Subcutaneous adipose tissue (tissue), 4 donors: ENCODE results near the gene RAET1G. TPM values are rescaled to one million over a fixed set of nuclear protein-coding genes. Genes with fewer than 3 reads are reported as not detected.

Source experiments
- total RNA-seq, 4 donors: library from RNA; depleted of rRNA; stranded (reverse); fragments of >200 nt; gene quantifications; one replicate each; pipeline ENCODE4 v1.1.0, GENCODE V29; 2016
- TF ChIP-seq, protein P1 (sequence below): fragments of 450-650 bp; IDR thresholded peaks from one replicate; pipeline ENCODE4 v1.5.1; 2016; ENCODE audit warnings: low read depth, mild to moderate bottlenecking, control low read depth, antibody characterized with exemption, moderate library complexity

The RAET1G gene
- total RNA-seq, 4 donors from 2014 or later = 0.82 TPM; not detected in 3

DNA sequence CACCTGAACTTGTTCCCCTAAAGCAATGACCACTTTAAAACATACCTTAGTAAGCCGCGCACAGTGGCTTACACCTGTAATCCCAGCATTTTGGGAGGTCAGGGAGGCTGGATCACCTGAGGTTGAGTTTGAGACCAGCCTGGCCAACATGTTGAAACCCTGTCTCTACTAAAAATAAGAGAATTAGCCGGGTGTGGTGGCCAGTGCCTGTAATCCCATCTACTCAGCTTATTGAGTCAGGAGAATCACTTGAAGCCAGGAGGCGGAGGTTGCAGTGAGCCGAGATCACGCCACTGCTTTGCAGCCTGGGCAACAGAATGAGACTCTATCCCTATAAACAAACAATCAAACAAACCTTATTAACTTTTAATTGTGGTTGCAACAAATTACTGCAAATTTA is 23.4 kb downstream of the RAET1G start:
- TF ChIP-seq, protein P1, sequence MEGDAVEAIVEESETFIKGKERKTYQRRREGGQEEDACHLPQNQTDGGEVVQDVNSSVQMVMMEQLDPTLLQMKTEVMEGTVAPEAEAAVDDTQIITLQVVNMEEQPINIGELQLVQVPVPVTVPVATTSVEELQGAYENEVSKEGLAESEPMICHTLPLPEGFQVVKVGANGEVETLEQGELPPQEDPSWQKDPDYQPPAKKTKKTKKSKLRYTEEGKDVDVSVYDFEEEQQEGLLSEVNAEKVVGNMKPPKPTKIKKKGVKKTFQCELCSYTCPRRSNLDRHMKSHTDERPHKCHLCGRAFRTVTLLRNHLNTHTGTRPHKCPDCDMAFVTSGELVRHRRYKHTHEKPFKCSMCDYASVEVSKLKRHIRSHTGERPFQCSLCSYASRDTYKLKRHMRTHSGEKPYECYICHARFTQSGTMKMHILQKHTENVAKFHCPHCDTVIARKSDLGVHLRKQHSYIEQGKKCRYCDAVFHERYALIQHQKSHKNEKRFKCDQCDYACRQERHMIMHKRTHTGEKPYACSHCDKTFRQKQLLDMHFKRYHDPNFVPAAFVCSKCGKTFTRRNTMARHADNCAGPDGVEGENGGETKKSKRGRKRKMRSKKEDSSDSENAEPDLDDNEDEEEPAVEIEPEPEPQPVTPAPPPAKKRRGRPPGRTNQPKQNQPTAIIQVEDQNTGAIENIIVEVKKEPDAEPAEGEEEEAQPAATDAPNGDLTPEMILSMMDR = no peak

DNA sequence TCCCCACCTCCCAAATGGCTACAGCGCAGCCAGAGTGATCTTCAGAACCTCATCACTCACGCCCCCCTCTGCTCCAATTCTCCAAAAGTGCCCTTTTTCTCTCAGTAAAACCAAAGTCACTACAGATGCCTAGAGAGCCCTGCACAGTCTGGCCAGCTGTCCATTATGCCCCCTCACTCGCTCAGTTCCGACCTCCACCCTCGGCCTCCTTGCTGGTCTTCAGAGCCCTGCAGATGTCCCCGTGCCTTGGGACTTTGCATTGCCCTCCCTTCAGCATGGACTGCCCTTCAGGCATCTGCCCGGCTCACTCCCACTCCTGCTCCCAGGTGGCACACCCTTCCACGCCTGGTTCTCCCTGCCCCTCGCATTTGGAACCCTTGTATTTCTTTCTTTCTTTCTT is 24.0 kb downstream of the RAET1G start:
- TF ChIP-seq, protein P1 = no peak

DNA sequence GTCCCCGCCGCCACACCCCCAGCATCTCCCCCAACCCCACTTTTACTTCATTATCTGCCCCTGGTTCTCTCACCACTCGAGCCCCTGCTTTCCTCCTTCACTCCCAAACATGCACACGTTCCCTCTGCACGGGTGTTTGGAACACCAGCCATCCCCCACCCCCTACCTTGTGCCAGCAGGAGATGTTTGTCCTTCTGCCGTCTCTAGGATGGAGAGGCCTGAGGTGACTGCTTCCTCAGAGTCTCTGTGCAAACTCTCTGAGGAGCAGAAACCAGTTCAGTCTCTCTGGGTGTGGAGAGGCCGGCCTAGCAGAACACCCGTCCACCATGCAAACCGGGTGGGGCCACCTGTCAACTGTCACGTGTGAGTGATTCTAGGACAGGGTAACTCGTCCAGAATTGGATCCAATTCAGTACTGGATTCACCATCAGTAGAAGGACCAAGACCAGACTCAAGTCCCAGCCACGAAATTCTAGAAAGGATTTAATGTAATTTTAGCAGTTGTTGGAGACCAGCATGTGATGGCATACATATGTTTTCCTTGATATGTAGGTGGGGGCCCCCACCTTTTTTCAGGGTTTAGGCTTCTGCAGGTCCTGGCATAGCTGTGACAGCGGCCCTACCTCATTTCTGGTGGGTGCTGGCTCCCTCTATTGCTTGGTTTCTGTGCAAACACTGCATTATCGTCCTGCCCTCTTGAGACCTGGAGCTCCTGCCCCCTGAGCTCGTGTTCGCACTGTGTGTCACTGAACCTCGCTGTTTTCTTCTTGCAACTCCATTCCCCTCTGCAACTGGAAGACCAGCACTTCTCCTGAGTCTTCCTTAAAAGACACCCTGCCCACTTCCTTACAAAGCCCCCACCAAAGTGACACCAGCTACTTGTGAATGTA is 24.8 kb downstream of the RAET1G start, which contains the start of gene RAET1E:
Gene RAET1E, minus strand, starts transcription at position 259 of the 890 bp plus-strand sequence. CDS start 7,212 bp downstream, outside the sequence.
- TF ChIP-seq, protein P1 = no peak

DNA sequence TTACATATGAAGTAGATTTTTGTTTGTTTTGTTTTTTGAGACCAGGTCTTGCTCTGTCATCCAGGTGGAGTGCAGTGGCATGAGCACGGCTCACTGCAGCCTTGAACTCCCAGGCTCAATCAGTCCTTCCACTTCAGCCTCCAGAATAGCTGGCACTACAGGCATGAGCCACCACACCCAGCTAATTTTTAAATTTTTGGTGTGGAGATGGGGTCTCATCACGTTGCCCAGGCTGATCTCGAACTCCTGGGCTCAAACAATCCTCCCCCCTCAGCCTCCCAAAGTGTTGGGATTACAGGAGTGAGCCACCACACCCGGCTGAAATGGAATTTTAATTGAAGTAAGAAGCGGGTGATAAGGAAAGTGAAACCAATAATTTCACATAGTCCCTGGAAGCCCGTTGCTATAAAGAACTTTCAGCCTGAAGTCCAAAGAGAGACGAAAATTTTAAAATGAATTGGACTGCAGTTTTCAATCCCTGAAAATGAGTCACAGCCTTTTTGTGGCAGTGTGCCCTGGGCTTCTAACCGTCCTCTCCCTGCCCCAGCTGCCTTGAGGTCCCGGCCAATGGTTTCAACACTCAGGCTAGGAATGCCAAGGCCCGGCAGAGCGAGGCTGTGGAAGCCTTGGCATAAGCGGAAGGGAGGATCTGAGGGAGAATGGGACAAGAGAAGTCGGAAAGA is 25.8 kb downstream of the RAET1G start:
- TF ChIP-seq, protein P1 = no peak

DNA sequence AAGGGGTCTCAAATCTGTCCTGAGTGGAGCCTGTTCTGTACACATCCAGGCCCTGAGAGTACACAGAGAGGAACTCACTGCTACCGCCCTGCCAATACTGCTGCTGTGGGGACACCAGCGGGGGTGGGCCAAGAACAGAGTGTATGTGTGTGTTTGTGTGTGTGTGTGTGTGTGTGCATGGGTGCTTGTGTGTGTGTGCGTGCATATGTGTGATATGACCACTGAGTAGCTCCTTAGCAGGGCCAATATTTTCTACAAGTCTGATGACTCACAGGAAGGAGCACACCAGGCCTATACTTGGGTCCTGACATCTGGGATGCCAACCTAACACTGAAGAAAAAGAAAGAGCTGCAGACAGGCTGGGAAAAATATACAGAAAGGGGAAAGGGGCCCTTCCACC is 26.4 kb downstream of the RAET1G start:
- TF ChIP-seq, protein P1 = no peak

DNA sequence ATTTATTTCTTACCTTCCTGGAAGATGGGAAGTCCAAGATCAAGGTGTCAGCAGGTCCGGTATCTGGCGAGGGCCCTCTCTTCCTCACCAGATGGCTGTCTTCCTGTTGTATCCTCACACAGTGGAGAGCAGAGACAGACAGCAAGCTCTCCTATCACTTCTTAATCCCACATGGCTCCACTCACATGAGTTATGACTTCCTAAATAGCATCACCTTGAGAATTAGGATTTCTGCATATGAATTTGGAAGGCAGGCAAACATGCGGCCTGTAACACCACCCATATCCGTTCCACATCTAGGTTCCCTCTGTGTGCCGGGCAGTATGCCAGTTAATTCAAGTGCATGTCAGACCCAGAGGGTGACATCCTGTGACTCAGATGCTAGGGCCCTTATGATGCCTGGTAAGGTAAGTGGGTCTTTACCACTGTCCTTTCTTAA is 27.1 kb downstream of the RAET1G start:
- TF ChIP-seq, protein P1 = no peak

DNA sequence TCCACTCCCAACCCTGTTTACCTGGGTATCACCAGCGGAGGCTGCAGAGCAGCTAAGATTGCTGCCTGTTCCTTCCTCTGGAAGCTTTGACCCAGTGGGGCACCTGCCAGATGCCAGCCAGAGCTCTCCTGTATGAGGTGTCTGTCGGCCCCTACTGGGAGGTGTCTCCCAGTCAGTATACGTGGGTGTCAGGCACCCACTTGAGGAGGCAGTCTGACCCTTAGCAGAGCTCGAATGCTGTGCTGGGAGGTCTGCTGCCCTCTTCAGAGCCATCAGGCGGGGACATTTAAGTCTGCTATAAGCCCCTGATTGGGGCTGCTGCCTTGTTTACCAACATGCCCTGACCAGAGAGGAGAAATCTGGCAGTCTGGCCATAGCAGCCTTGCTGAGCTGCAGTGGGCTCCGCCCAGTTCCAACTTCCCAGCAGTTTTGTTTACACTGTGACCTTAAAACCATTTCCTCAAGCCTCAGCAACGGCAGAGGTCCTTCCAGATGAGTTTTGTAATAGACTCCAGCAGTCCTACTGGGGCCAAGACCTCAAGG is 27.8 kb downstream of the RAET1G start:
- TF ChIP-seq, protein P1 = no peak
